ENCODE measurements around the gene RERGL. TPM values are rescaled to one million over a fixed set of nuclear protein-coding genes. Genes with fewer than 3 reads are reported as not detected.

The RERGL gene
- total RNA-seq, 1 donor from 2014 or later, result not detected

DNA sequence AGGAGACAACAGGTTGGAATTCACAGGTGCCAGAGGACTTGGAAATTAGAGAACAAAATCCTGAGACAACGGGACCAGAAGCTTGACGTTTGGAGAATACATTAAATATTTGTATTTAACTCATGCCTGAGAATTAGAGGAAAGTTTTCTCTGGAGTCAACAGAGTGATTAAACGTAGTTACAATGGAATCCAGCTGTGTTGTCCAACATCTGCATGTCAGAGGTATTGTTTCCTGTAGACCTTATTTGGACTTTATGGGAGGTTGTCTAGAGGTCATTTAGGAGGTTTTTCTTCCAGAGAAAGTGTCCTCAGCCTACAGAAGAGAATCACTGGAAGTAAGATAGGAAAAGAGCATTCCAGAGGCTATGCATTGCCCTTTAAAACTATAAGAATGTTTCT is 45.1 kb upstream of the RERGL start:
- FAIRE-seq, result no peak
- no peak overlapping the region for H3K4me3 ChIP-seq (ENCODE audit: insufficient read depth, low read depth, low read length)

GRCh38 chr12:18130851-18131250 is 40.9 kb upstream of the RERGL start:
- no peaks in the 10 kb centered on the region for H3K79me2 ChIP-seq (ENCODE audit: insufficient read depth, low read length)
- H3K36me3 Mint-ChIP-seq (ENCODE audit: low read depth, unreplicated experiment), result no peaks in the 10 kb centered on the region

More for the DNA sequence above, 45.1 kb upstream of the RERGL start:
- DNase-seq (ENCODE audit: low read depth), result no peak
- Histone ChIP-seq H3K36me3 (ENCODE audit: insufficient read depth, low read length) (no peaks in the 10 kb centered on the region), H3K27ac (ENCODE audit: low read depth, low read length) (no peak overlapping the region), H3K27me3 (ENCODE audit: insufficient read depth, low read length) (no peaks in the 10 kb centered on the region), H3K4me2 (ENCODE audit: low read length) (no peak overlapping the region), H4K20me1 (ENCODE audit: insufficient read depth, low read length) (no peaks in the 10 kb centered on the region), H3K9me3 (ENCODE audit: insufficient read depth, low read depth, low read length) (no peaks in the 10 kb centered on the region), H3K9ac (ENCODE audit: low read length) (no peak overlapping the region), H3K79me2 (ENCODE audit: insufficient read depth, low read length) (no peaks in the 10 kb centered on the region), H3K4me1 (ENCODE audit: insufficient read depth, low read length) (no peaks in the 10 kb centered on the region), H2AFZ (ENCODE audit: low read depth, low read length) (no peak overlapping the region)
- TF ChIP-seq CTCF (IDR thresholded peaks at IDR 0.05; ENCODE audit: insufficient read depth, low read depth, low read length) (no peak), EZH2 (IDR thresholded peaks at IDR 0.05; ENCODE audit: insufficient read depth, low read length) (no peak)
- Mint-ChIP-seq H3K9me3 (ENCODE audit: unreplicated experiment) (no peaks in the 10 kb centered on the region), H3K36me3 (ENCODE audit: low read depth, unreplicated experiment) (no peaks in the 10 kb centered on the region), H3K4me3 (ENCODE audit: unreplicated experiment) (no peak overlapping the region), H3K27ac (ENCODE audit: unreplicated experiment) (no peak overlapping the region), H3K4me1 (ENCODE audit: low read depth, unreplicated experiment) (no peaks in the 10 kb centered on the region), H3K27me3 (ENCODE audit: low read depth, unreplicated experiment) (no peaks in the 10 kb centered on the region)

More at GRCh38 chr12:18130851-18131250, 40.9 kb upstream of the RERGL start:
- DNase-seq (ENCODE audit: low read depth) (no peak), FAIRE-seq (no peak)
- no peaks in the 10 kb centered on the region for H3K9me3 ChIP-seq (ENCODE audit: insufficient read depth, low read depth, low read length)
- H3K27me3 ChIP-seq (ENCODE audit: insufficient read depth, low read length), result no peaks in the 10 kb centered on the region
- no peaks in the 10 kb centered on the region for H4K20me1 ChIP-seq (ENCODE audit: insufficient read depth, low read length)
- H3K36me3 ChIP-seq (ENCODE audit: insufficient read depth, low read length), result no peaks in the 10 kb centered on the region
- H3K27me3 Mint-ChIP-seq (ENCODE audit: low read depth, unreplicated experiment), result no peaks in the 10 kb centered on the region
- no peak overlapping the region for H3K4me3 ChIP-seq (ENCODE audit: insufficient read depth, low read depth, low read length)
- H3K27ac Mint-ChIP-seq (ENCODE audit: unreplicated experiment), result no peak overlapping the region
- no peak overlapping the region for H3K9ac ChIP-seq (ENCODE audit: low read length)
- no peak overlapping the region for H3K4me2 ChIP-seq (ENCODE audit: low read length)
- H2AFZ ChIP-seq (ENCODE audit: low read depth, low read length), result no peak overlapping the region
- H3K9me3 Mint-ChIP-seq (ENCODE audit: unreplicated experiment), result peaks cover 6% of the 10 kb centered on the region
- H3K4me3 Mint-ChIP-seq (ENCODE audit: unreplicated experiment), result no peak overlapping the region
- H3K4me1 ChIP-seq (ENCODE audit: insufficient read depth, low read length), result no peaks in the 10 kb centered on the region
- TF ChIP-seq CTCF (IDR thresholded peaks at IDR 0.05; ENCODE audit: insufficient read depth, low read depth, low read length), result no peak
- no peak overlapping the region for H3K27ac ChIP-seq (ENCODE audit: low read depth, low read length)
- no peaks in the 10 kb centered on the region for H3K4me1 Mint-ChIP-seq (ENCODE audit: low read depth, unreplicated experiment)
